Measurements from ENCODE around the gene RIMBP2.

Gene RIMBP2

GRCh38 chr12:130449291-130449690 is 266.8 kb downstream of the RIMBP2 start:
- H3K27ac ChIP-seq = no peak overlapping the region
- H3K9ac ChIP-seq = no peak overlapping the region
- no peaks in the 10 kb centered on the region for H4K20me1 ChIP-seq

GRCh38 chr12:130448044-130448821 is 267.9 kb downstream of the RIMBP2 start:
- H3K9me3 ChIP-seq = no peaks in the 10 kb centered on the region
- no peaks in the 10 kb centered on the region for H4K20me1 ChIP-seq
- TF ChIP-seq Cebpa-rat (IDR thresholded peaks at IDR 0.05) = no peak
- no peaks in the 10 kb centered on the region for H3K27me3 ChIP-seq
- no peak overlapping the region for H3K4me3 ChIP-seq
- H3K4me1 ChIP-seq = no peaks in the 10 kb centered on the region
- no peak overlapping the region for H3K9ac ChIP-seq
- H3K27ac ChIP-seq = no peak overlapping the region
- H3K4me2 ChIP-seq = no peak overlapping the region
- no peaks in the 10 kb centered on the region for H3K36me3 ChIP-seq

More at GRCh38 chr12:130449291-130449690, 266.8 kb downstream of the RIMBP2 start:
- no peaks in the 10 kb centered on the region for H3K27me3 ChIP-seq
- no peak overlapping the region for H3K4me2 ChIP-seq
- H3K4me1 ChIP-seq = no peaks in the 10 kb centered on the region
- H3K4me3 ChIP-seq = no peak overlapping the region
- no peak for TF ChIP-seq Cebpa-rat (IDR thresholded peaks at IDR 0.05)
- no peaks in the 10 kb centered on the region for H3K36me3 ChIP-seq
- H3K9me3 ChIP-seq = no peaks in the 10 kb centered on the region

- TF ChIP-seq Cebpa-rat (IDR thresholded peaks at IDR 0.05) = no peak
These were observed 268.5 kb downstream of the RIMBP2 start for GRCh38 chr12:130447655-130447965.

GRCh38 chr12:130446846-130447654 is 269.0 kb downstream of the RIMBP2 start:
- no peak overlapping the region for H3K4me3 ChIP-seq
- H3K9me3 ChIP-seq = no peaks in the 10 kb centered on the region
- H3K9ac ChIP-seq = no peak overlapping the region
- H3K36me3 ChIP-seq = no peaks in the 10 kb centered on the region
- no peak overlapping the region for H3K27ac ChIP-seq
- no peaks in the 10 kb centered on the region for H3K4me1 ChIP-seq
- no peak for TF ChIP-seq Cebpa-rat (IDR thresholded peaks at IDR 0.05)
- no peak overlapping the region for H3K4me2 ChIP-seq
- H4K20me1 ChIP-seq = no peaks in the 10 kb centered on the region
- no peaks in the 10 kb centered on the region for H3K27me3 ChIP-seq

More at GRCh38 chr12:130447655-130447965, 268.5 kb downstream of the RIMBP2 start:
- Histone ChIP-seq H4K20me1 (no peaks in the 10 kb centered on the region), H3K9me3 (no peaks in the 10 kb centered on the region), H3K9ac (no peak overlapping the region), H3K4me3 (no peak overlapping the region), H3K4me1 (no peaks in the 10 kb centered on the region), H3K36me3 (no peaks in the 10 kb centered on the region), H3K27ac (no peak overlapping the region), H3K27me3 (no peaks in the 10 kb centered on the region), H3K4me2 (no peak overlapping the region)

- Histone ChIP-seq H3K27ac (no peak overlapping the region), H3K4me2 (no peak overlapping the region), H3K4me1 (no peaks in the 10 kb centered on the region), H3K4me3 (no peak overlapping the region), H3K9me3 (peaks cover 11% of the 10 kb centered on the region), H3K27me3 (no peaks in the 10 kb centered on the region), H3K36me3 (no peaks in the 10 kb centered on the region), H3K9ac (no peak overlapping the region), H4K20me1 (no peaks in the 10 kb centered on the region)
- no peak for TF ChIP-seq Cebpa-rat (IDR thresholded peaks at IDR 0.05)
These were observed 271.1 kb downstream of the RIMBP2 start for GRCh38 chr12:130444986-130445385.

GRCh38 chr12:130444061-130444460 is 272.0 kb downstream of the RIMBP2 start:
- H3K9me3 ChIP-seq = peaks cover 14% of the 10 kb centered on the region
- no peaks in the 10 kb centered on the region for H3K36me3 ChIP-seq
- no peak overlapping the region for H3K4me3 ChIP-seq
- no peak for TF ChIP-seq Cebpa-rat (IDR thresholded peaks at IDR 0.05)
- H4K20me1 ChIP-seq = no peaks in the 10 kb centered on the region
- no peak overlapping the region for H3K4me2 ChIP-seq
- H3K4me1 ChIP-seq = no peaks in the 10 kb centered on the region
- H3K27ac ChIP-seq = no peak overlapping the region
- H3K27me3 ChIP-seq = no peaks in the 10 kb centered on the region
- H3K9ac ChIP-seq = no peak overlapping the region

- H3K36me3 ChIP-seq = no peaks in the 10 kb centered on the region
- no peak overlapping the region for H3K9ac ChIP-seq
- no peaks in the 10 kb centered on the region for H3K27me3 ChIP-seq
- no peak overlapping the region for H3K27ac ChIP-seq
- no peak overlapping the region for H3K4me2 ChIP-seq
- no peak for TF ChIP-seq Cebpa-rat (IDR thresholded peaks at IDR 0.05)
- H4K20me1 ChIP-seq = no peaks in the 10 kb centered on the region
- H3K9me3 ChIP-seq = peaks cover 30% of the 10 kb centered on the region
- no peaks in the 10 kb centered on the region for H3K4me1 ChIP-seq
- no peak overlapping the region for H3K4me3 ChIP-seq
These were observed 274.0 kb downstream of the RIMBP2 start for GRCh38 chr12:130441771-130442760.

- H3K27ac ChIP-seq = no peak overlapping the region
- H3K27me3 ChIP-seq = no peaks in the 10 kb centered on the region
- H4K20me1 ChIP-seq = no peaks in the 10 kb centered on the region
- peaks cover 38% of the 10 kb centered on the region for H3K9me3 ChIP-seq
- H3K4me3 ChIP-seq = no peak overlapping the region
- no peak for TF ChIP-seq Cebpa-rat (IDR thresholded peaks at IDR 0.05)
- H3K4me1 ChIP-seq = no peaks in the 10 kb centered on the region
- H3K36me3 ChIP-seq = no peaks in the 10 kb centered on the region
- H3K9ac ChIP-seq = no peak overlapping the region
- no peak overlapping the region for H3K4me2 ChIP-seq
These were observed 275.6 kb downstream of the RIMBP2 start for GRCh38 chr12:130440411-130441080.

- Histone ChIP-seq H3K27me3 (no peaks in the 10 kb centered on the region), H3K36me3 (no peaks in the 10 kb centered on the region), H3K4me1 (no peaks in the 10 kb centered on the region), H3K9me3 (peaks cover 38% of the 10 kb centered on the region), H3K4me2 (no peak overlapping the region), H3K9ac (no peak overlapping the region), H3K27ac (no peak overlapping the region), H4K20me1 (no peaks in the 10 kb centered on the region), H3K4me3 (no peak overlapping the region)
- TF ChIP-seq Cebpa-rat (IDR thresholded peaks at IDR 0.05) = no peak
These were observed 276.8 kb downstream of the RIMBP2 start for GRCh38 chr12:130439250-130439649.

Measured in BLaER1 (cell line).